ENCODE data around the gene ARMC7. TPM values are rescaled to one million over a fixed set of nuclear protein-coding genes. Genes with fewer than 3 reads are reported as not detected.

The ARMC7 gene
- 1 to 10 TPM; 6.7 to 7.9 TPM for total RNA-seq

- H3K36me3 ChIP-seq (replicated peaks in 1 of 2; ENCODE audit: insufficient read depth in 1 of 2, low read depth in 2 of 2): no peaks in the 10 kb centered on the region
- whole genome bisulfite sequencing, 2 donors: 0 to 1% methylated on average over 16 to 56 of the region's 68 CpGs
- peak within 1 kb of the TSS in 3 of 4 donors; percentile 63 to 66 (median 65) for H3K27ac ChIP-seq
- intact Hi-C loops (cut with DNase I): loop anchor here (10.0 kb wide), 1 partner anchor 95 kb away; the partner anchor contains the start of gene NUP85
- ATAC-seq (peak; percentile 82), DNase-seq (peak; percentile 92 to 93 (median 92))
- no peaks in the 10 kb centered on the region for H3K27me3 ChIP-seq
- TF ChIP-seq POLR2A (IDR thresholded peaks at IDR 0.05) (peak; percentile 47 to 80 (median 78)), CTCF (IDR thresholded peaks at IDR 0.05) (no peak)
- H3K4me3 ChIP-seq: peak within 1 kb of the TSS; percentile 41 to 88
- no peaks in the 10 kb centered on the region for H3K9me3 ChIP-seq
- H3K4me1 ChIP-seq: peaks cover 41% of the 10 kb centered on the region
Observed at GRCh38 chr17:75109407-75110233, at the start of gene ARMC7. TSS of gene ARMC7 (plus strand) at chr17:75109969. CDS start at chr17:75110289, 320 bp downstream.

GRCh38 chr17:75060434-75061054 is 49.2 kb upstream of the ARMC7 start:
- TF ChIP-seq CTCF (IDR thresholded peaks at IDR 0.05) (no peak), POLR2A (IDR thresholded peaks at IDR 0.05) (no peak)
- no peak for DNase-seq
- Histone ChIP-seq H3K4me3 (no peak overlapping the region), H3K36me3 (replicated peaks in 1 of 2; ENCODE audit: insufficient read depth in 1 of 2, low read depth in 2 of 2) (peaks cover 0 to 11% of the 10 kb centered on the region in 2 donors), H3K9me3 (no peaks in the 10 kb centered on the region), H3K4me1 (no peaks in the 10 kb centered on the region), H3K27ac (no peak overlapping the region), H3K27me3 (no peaks in the 10 kb centered on the region)
- intact Hi-C loops (cut with DNase I): no loop called here
- WGBS, 2 donors: 92 to 94% methylated on average over 19 to 26 of the region's 26 CpGs
- no peak for ATAC-seq

- DNase-seq (no peak), ATAC-seq (no peak)
- Histone ChIP-seq H3K4me1 (no peaks in the 10 kb centered on the region), H3K9me3 (no peaks in the 10 kb centered on the region), H3K27ac (no peak overlapping the region), H3K4me3 (no peak overlapping the region), H3K27me3 (no peaks in the 10 kb centered on the region), H3K36me3 (replicated peaks in 1 of 2; ENCODE audit: insufficient read depth in 1 of 2, low read depth in 2 of 2) (peaks cover 0 to 11% of the 10 kb centered on the region in 2 donors)
- 94 to 95% methylated on average over 10 of the region's 10 CpGs for WGBS, 2 donors
- TF ChIP-seq POLR2A (IDR thresholded peaks at IDR 0.05) (no peak), CTCF (IDR thresholded peaks at IDR 0.05) (no peak)
- intact Hi-C loops (cut with DNase I): no loop called here
Observed at GRCh38 chr17:75061055-75061438, 48.7 kb upstream of the ARMC7 start.

GRCh38 chr17:75061618-75062017 is 48.2 kb upstream of the ARMC7 start:
- intact Hi-C loops (cut with DNase I): no loop called here
- no peak overlapping the region for H3K27ac ChIP-seq
- no peaks in the 10 kb centered on the region for H3K4me1 ChIP-seq
- peaks cover 0 to 11% of the 10 kb centered on the region in 2 donors for H3K36me3 ChIP-seq (replicated peaks in 1 of 2; ENCODE audit: insufficient read depth in 1 of 2, low read depth in 2 of 2)
- H3K9me3 ChIP-seq: no peaks in the 10 kb centered on the region
- no peak for ATAC-seq
- 85% methylated on average over 5 to 8 of the region's 8 CpGs for WGBS, 2 donors
- H3K27me3 ChIP-seq: no peaks in the 10 kb centered on the region
- no peak for DNase-seq
- H3K4me3 ChIP-seq: no peak overlapping the region
- no peak for TF ChIP-seq POLR2A (IDR thresholded peaks at IDR 0.05)
- TF ChIP-seq CTCF (IDR thresholded peaks at IDR 0.05): no peak

All from body of pancreas (tissue), 4 donors.